WERI-Rb-1 (cell line): ENCODE data around the gene ZCCHC24.

Experiments
- DNase-seq: peaks from one replicate; pipeline ENCODE4 v3.0.0-alpha.2; 2020
- H3K27ac ChIP-seq: fragments of 250-450 bp; sonication (Bioruptor Pico); 2 replicates; pipeline ENCODE4 v1.5.1; 2020; ENCODE audit warnings: mild to moderate bottlenecking, moderate library complexity
- H3K27me3 ChIP-seq: fragments of 250-450 bp; sonication (Bioruptor Pico); 2 replicates; pipeline ENCODE4 v1.5.1; 2021; ENCODE audit warnings: mild to moderate bottlenecking, low read depth, moderate library complexity; ENCODE audit not compliant: insufficient read depth, severe bottlenecking
- H3K36me3 ChIP-seq: fragments of 250-450 bp; sonication (Bioruptor Pico); 2 replicates; pipeline ENCODE4 v1.5.1; 2020; ENCODE audit warnings: mild to moderate bottlenecking, moderate library complexity
- H3K4me3 ChIP-seq: 2 replicates; pipeline ENCODE4 v1.5.1; 2011; ENCODE audit warnings: low read depth, mild to moderate bottlenecking, control low read depth, low read length
- H3K9me3 ChIP-seq: fragments of 250-450 bp; sonication (Bioruptor Pico); 2 replicates; pipeline ENCODE4 v1.5.1; 2021; ENCODE audit warnings: mild to moderate bottlenecking, moderate library complexity; ENCODE audit not compliant: severe bottlenecking
- TF ChIP-seq, protein P1 (sequence below): IDR thresholded peaks from 2 replicates; pipeline ENCODE4 v1.5.1; 2011; ENCODE audit warnings: low read depth, mild to moderate bottlenecking, control low read depth, inconsistent platforms, low read length

The ZCCHC24 gene

DNA sequence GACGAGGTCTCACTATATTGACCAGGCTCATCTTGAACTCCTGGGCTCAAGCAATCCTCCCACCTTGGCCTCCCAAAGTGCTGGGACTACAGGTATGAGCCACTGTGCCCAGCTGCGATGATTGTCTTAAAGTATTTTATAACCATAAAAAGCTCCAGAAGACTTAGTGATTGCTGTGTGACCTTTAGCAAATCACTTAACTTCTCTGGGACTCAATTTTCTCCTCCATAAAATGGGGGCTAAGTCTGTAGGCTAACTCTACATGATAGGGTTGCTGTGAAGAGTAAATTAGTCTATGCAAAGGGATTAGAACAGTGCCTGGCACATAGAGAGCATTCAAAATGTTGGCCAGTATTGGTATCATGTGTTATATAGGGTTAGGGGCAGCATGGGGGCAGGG is 55.4 kb downstream of the ZCCHC24 start:
- Histone ChIP-seq H3K4me3 (no peak overlapping the region), H3K27ac (no peak overlapping the region)
- TF ChIP-seq, protein P1, sequence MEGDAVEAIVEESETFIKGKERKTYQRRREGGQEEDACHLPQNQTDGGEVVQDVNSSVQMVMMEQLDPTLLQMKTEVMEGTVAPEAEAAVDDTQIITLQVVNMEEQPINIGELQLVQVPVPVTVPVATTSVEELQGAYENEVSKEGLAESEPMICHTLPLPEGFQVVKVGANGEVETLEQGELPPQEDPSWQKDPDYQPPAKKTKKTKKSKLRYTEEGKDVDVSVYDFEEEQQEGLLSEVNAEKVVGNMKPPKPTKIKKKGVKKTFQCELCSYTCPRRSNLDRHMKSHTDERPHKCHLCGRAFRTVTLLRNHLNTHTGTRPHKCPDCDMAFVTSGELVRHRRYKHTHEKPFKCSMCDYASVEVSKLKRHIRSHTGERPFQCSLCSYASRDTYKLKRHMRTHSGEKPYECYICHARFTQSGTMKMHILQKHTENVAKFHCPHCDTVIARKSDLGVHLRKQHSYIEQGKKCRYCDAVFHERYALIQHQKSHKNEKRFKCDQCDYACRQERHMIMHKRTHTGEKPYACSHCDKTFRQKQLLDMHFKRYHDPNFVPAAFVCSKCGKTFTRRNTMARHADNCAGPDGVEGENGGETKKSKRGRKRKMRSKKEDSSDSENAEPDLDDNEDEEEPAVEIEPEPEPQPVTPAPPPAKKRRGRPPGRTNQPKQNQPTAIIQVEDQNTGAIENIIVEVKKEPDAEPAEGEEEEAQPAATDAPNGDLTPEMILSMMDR, result no peak

DNA sequence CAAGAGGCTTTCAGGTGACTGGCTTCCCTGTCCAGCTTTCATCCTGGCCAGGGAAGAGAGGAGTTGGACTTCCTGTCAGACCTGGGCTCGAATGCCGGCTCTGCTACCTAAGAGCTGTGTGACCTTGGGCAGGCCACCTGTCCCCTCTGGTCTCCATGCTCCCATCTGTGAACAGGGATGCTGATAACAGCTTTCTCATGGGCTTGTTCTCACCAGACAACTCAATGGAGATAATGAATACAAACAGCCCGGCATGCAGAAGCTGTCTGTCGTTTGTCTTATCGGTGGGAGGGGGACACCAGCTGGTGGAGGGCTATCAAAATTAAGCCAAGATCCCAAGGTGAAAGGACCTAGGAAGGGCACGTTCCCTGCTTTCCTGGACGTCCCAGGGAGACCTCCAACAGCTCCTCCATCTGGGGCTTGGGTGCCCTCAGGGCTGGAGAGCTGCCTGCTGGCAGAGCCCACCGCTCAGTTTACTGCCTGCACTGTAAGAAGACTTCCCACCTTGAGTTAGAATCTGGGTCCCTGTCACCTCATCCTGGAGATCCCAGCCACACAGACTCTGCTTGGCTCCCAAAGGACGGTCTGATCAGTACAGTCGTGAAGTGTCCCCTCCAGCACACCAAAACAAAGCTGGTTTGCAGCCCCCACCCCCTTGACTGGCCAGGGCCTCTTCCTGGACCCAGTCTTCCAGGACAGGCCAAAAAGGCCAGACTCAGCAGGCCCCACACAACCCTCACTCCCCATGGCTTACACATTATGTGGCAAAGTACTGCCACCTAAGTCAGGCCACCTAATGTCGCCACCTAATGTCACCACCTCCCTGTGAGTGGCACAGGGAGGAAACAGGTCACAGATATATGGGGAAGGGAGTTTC is 57.2 kb downstream of the ZCCHC24 start:
- Histone ChIP-seq H3K4me3 (no peak overlapping the region), H3K27me3 (no peaks in the 10 kb centered on the region), H3K27ac (no peak overlapping the region), H3K36me3 (no peaks in the 10 kb centered on the region), H3K9me3 (no peaks in the 10 kb centered on the region)
- peak; percentile 12 for DNase-seq
- TF ChIP-seq, protein P1, result no peak

More for the DNA sequence above, 55.4 kb downstream of the ZCCHC24 start:
- no peaks in the 10 kb centered on the region for H3K27me3 ChIP-seq
- H3K9me3 ChIP-seq, result no peaks in the 10 kb centered on the region
- H3K36me3 ChIP-seq, result no peaks in the 10 kb centered on the region
- no peak for DNase-seq

DNA sequence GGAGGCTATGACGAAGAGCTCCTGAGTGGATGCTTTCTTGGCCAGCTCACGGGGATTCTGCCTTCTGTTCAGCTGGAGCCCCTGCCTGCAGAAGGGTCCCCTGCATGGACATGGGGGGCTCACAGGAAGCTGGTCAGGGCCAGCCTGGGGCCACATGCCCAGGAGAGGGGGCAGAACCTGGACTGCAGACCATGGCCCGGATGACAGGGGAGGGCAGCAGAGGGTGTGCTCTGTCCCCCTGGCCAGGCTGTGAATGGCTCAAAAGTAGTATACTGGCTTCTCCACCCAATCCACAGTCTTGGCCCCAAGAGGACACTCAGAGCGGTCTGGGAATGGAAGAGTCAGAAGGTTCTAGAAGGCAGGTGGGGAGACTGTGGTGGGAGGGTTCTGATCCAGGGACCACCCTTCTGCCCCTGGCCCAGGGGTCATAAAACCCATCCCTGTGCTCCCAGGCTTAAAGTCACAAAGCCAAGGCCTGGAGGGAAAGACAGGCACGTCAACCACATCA is 57.9 kb downstream of the ZCCHC24 start:
- H3K36me3 ChIP-seq, result no peaks in the 10 kb centered on the region
- DNase-seq, result peak; percentile 3
- H3K4me3 ChIP-seq, result no peak overlapping the region

DNA sequence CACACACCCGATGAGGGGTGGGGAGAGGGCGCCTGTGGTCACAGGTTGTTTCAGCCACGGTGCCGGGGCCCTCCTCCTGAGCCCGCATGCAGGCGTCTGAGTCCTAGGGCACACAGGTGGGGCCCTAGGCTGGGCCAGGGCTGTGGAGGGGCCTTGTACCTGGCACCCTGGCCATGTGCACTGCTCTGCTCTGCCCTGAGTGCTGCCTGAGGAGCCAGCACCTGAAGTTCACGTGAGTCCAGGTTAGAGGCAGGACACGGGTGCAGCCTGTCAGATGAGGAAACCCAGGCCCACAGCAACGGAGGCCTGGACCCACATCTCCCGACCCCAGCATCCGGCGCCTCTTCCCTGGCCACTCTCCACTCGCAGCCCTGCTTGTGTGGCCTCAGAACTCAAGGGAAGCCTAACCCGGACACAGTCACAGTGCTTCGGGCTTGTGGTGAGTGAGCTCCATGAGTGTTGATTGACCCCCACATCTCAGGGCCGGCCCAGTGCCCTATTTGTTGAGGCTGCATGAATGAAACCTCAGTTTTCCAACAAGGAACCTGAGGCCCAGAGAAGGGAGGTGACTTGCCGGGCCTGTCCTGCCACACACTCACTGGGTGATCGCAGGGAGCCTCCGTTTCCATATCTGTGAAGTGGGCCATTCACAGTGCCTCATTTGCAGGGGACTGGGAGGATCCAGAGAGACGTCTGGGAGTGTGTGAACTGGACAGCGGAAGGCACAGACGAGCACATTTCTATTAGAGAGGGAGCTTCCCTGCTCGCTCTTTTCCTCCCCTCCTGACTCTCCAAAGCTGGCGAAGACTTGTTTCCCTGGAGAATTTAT is 58.6 kb downstream of the ZCCHC24 start:
- no peak overlapping the region for H3K4me3 ChIP-seq
- H3K27ac ChIP-seq, result no peak overlapping the region
- TF ChIP-seq, protein P1, result no peak
- DNase-seq, result peak; percentile 4
- no peaks in the 10 kb centered on the region for H3K36me3 ChIP-seq
- H3K27me3 ChIP-seq, result no peaks in the 10 kb centered on the region
- no peaks in the 10 kb centered on the region for H3K9me3 ChIP-seq

More for the DNA sequence above, 57.9 kb downstream of the ZCCHC24 start:
- TF ChIP-seq, protein P1, result no peak
- Histone ChIP-seq H3K27ac (no peak overlapping the region), H3K27me3 (no peaks in the 10 kb centered on the region), H3K9me3 (no peaks in the 10 kb centered on the region)

DNA sequence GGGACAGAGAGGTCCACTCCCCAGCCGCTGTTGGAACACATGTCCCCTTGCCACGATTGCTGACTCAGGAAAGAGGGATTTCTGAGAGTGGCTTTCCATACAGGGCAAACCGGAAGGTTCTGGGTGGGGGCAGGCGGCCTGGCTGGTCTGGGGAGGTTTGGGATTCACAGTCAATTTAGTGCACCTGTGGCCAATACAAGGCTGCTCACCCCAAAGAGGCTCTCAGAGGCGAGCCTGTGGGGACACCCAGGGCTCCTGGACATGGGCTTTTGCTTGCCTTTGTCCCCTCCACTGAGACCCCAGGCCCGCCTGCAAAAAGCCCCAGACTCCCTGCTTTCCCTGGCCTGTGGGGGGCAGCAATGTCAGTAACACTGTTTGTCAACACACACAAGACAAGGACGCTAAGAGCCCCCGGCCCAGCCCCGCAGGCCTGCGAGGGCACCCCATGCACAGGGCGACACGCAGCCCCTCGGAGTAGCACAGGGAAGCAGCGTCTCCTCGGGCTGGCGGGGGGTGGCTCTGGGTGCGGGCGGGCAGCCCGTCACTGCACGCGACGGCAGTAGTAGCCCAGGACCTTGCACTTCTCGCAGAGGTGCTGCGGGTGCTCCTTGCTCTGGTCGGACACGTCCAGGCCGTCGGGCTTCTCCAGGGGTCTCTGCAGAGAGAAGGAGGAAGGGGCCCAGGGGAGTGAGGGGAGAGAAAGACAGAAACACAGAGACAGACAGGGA is 59.5 kb downstream of the ZCCHC24 start:
- H3K4me3 ChIP-seq, result no peak overlapping the region
- H3K9me3 ChIP-seq, result no peaks in the 10 kb centered on the region
- peak; percentile 47 for DNase-seq
- no peaks in the 10 kb centered on the region for H3K27me3 ChIP-seq
- TF ChIP-seq, protein P1, result peak; percentile 35
- no peaks in the 10 kb centered on the region for H3K36me3 ChIP-seq
- no peak overlapping the region for H3K27ac ChIP-seq
